GM21619 (cell line): ENCODE measurements around the gene FAM110C.
"Not testable (repeated sequence)": the region's sequence is repeated elsewhere in the genome, so short reads cannot be mapped to it uniquely, and the experiment has no call there.

ENCODE experiments used
- ATAC-seq: cut with Tn5 transposase; IDR thresholded peaks from one replicate; pipeline ENCODE4 v1.9.1; 2021; ENCODE audit not compliant: unreplicated experiment

Gene FAM110C

GRCh38 chr2:46471-47345 is at the start of gene FAM110C:
Gene FAM110C (minus strand): TSS chr2:46505. CDS start chr2:46385, 120 bp downstream.
- ATAC-seq: no peak

GRCh38 chr2:92326-92725 is 46.0 kb upstream of the FAM110C start:
- ATAC-seq: no peak

DNA sequence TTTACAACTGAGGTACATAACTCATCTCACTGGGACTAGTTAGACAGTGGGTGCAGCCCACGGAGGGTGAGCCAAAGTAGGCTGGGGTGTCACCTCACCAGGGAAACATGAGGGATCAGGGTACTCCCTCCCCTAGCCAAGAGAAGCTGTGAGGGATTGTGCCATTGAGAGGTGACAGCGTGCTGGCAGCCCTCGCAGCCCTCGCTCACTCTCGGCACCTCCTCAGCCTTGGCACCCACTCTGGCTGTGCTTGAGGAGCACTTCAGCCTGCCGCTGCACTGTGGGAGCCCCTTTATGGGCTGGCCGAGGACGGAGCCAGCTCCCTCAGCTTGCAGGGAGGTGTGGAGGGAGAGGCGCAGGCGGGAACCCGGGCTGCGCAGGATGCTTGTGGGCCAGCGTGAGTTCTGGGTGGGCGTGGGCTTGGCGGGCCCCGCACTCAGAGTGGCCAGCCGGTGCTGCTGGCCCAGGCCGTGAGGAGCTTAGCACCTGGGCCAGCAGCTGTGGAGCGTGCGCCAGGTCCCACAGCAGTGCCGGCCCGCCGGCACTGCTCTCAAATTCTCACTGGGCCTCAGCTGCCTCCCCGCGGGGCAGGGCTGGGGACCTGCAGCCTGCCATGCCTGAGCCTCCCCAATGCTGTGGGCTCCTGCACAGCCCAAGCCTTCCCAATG is 44.5 kb upstream of the FAM110C start:
- ATAC-seq: no peak

DNA sequence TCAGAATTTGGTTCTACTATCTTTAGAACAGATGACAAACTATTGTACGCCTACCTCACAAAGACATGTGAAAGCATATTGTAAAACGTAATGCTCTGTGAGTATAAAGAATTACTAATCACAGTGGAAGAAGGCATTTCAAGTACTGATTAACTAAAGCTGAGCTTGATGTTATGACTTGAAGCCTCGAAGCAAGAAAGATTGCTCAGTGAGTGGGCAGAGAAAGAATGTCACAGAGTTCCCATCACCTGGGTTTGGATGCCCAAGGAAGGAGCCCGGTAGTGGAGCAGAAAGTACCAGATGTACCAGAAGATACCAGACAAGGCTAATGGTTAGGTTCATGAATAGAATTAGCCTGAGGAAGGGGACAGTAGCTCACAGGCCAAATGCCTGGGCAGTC is 39.5 kb upstream of the FAM110C start:
- no peak for ATAC-seq

- ATAC-seq: no peak
Measured at GRCh38 chr2:84121-84520, 37.8 kb upstream of the FAM110C start.

DNA sequence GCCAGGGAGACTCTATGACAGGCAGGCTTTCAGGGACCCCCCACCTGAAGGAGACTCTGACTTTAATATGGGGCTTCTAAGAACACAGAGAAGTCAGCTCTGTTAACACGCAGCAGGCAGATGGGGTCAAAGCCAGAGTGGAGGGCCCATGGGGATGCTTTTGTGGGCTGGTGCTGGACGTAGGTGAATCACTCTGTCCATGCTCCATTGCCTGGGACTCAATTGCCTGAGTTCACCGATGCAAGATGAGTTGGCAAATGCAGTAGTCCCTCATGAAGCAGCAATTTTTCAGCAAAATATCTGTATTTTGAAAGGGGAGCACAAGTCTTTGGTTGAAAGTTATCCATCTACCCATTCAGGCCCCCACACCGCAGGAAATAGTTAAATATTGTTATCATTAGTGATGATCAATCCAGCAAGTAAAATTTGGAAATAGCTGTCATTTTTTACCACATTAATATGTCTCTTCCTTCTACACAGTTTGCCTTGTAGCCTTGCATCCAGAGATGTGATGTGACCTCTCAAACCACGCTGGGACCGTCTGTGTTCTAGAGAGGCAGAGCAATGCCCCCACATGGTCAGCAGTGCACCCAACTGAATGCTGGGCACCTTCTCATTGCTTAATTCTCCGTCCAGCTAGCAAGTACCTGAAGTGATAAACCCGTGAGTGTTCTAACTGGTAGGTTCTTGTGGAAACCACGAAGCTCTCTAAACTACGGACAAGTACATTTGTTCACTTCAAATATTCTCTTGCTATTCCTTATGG is 34.8 kb upstream of the FAM110C start:
- ATAC-seq: no peak

DNA sequence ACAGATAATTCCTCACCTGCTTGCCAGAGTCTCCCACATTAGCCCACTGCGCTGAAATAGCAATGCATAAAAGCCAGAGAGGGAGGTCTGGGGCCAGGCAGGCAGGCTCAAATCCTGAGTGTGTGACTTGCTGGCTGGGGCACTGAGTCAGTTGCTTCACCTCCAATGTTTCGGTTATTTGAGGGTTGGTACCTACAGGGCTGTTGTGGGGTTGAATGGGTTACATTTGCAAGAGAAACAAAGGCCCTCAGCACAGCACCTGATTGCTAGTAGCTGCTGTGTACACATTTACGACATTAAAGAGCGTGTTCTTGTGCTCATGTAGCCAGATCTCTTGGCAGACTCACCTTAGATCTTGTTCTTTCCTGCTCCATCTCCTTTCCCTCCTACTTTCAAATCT is 34.1 kb upstream of the FAM110C start:
- ATAC-seq: no peak

DNA sequence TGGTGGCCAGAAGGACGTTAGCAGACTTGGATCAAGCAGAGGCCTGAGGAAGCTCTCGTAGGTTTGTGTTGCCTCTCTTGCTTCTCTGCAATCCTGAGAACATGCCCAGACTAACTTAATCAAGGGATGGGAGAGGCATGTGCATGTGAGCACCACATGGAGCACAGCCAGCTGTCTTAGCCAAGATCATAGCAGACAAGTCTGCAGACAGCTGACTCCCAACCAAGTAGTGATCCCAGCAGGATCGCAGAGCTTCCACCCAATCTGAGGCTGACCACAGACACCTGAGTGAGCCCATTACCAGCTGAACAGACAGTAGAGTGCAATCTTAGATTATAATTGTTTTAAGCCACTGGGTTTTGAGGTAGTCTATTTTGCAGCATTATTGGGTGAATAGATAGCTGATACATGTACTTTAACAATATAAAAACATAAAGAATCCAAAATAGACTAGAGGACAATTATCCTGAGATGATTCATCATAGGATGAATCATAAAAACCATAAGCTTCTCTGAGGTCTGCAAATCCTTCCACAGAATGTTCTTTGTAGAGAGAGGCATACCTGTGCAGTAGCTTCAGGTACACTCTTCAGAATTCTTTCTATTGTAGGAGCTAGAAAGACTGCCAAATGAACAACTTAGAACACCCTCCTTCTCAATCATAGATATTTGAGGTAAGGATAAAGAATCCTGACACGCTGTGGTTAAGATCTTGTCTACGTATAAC is 25.2 kb upstream of the FAM110C start:
- ATAC-seq: no peak

GRCh38 chr2:69366-70344 is 23.4 kb upstream of the FAM110C start:
- ATAC-seq: no peak

DNA sequence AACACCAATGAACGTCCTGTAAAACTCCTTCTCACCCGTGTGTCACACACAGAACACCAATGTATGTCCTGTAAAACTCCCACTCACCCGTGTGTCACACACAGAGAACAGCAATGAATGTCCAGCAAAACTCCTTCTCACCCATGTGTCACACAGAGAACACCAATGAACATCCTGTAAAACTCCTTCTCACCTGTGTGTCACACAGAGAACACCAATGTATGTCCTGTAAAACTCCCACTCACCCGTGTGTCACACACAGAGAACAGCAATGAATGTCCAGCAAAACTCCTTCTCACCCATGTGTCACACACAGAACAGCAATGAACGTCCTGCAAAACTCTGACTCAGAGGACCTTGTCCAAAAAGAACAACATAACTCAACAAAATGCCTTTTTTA is 22.3 kb upstream of the FAM110C start:
- not testable (repeated sequence) for ATAC-seq

DNA sequence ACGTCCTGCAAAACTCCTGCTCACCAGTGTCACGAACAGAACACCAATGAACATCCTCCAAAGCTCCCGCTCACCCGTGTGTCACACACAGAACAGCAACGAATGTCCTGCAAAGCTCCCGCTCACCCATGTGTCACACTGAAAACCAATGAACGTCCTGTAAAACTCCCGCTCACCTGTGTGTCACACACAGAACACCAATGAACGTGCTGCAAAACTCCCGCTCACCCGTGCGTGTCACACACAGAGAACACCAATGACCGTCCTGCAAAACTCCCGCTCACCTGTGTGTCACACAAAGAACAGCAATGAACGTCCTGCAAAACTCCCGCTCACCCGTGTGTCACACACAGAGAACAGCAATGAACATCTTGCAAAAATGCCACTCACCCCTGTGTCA is 20.5 kb upstream of the FAM110C start:
- no peak for ATAC-seq

DNA sequence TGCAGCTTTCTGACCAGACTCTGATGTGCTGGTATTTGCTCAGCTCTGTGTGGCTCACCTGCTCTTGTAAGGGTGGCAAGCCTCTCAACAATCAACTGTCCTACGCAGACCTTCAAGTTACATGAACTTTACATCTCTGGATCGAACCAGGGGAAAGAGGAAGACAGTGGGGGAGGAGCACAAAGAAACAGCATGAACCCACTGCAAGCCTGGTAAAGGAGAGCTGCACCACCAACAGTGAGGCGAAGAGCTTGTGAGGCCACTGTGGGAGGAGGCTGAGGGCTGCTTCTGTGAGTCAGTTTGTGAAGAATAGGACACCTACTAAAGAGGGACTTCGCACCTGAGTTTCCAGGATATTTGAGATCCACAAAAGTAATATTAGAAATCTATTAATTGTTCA is 18.8 kb upstream of the FAM110C start:
- no peak for ATAC-seq

GRCh38 chr2:55587-56448 is 9.5 kb upstream of the FAM110C start:
- no peak for ATAC-seq

GRCh38 chr2:51613-52012 is 5.3 kb upstream of the FAM110C start:
- no peak for ATAC-seq

DNA sequence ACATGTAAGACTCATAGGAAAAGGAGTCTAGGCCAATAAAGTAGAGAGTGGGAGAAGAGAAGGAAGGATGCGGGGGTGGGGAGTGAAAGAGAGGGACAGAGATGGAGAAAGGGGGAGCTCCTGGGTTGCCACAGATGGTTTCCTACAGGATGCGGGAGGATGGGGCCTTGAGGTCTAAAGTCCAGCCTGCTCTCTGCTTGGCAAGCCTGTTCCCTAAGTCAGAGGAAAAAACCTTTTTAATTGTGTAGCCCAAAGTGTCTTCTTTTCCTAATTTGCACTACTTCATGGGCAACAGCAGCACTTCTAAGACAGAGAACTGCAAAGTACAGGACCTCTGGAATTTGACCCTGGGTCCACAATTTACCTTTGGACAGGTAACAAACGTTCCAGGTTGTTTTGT is 1.4 kb upstream of the FAM110C start:
- no peak for ATAC-seq

- ATAC-seq: no peak
Measured at GRCh38 chr2:47346-47725, 1.0 kb upstream of the FAM110C start.

- ATAC-seq: no peak
Measured at GRCh38 chr2:46131-46470, 204 bp downstream of the FAM110C start.

DNA sequence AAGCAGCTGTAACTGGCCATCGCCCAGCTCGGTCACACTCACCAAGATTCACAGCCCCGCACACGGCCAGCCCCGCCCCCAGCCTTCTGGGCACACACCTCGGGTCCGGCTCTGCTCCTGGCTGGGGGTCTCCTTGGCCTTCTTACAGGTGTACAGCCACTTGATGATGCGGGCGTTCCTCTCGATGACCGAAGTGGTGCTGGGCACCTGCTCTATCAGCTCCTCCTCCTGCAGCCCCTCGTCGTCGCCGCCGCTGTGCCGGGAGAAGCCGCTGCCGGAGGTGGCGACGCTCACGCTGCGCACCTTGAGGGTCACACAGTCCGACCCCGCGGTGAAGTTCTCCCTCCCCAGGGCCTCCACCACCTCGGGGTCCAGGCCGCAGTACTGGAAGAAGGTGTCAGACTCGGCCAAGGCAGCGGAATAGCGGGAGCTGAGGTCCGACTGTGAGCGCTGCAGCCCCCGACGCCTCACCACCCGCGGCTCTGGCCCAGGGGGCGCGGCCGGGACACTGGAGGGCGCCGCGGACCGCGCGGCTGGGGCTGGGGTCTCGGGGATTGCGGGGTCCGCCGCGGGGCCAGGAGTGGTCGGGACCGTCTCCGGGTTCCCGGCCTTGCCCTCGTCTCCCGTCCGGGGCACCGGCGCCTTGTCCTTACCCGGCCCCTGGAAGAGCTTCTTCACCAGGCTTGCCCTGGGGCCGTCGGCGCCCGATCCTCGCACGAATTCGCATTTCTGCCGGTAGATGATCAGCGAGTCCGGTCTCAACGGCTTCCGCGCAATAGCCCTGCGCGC is 769 bp downstream of the FAM110C start:
- no peak for ATAC-seq
